ENCODE data around the gene TRAIP. TPM values are rescaled to one million over a fixed set of nuclear protein-coding genes. Genes with fewer than 3 reads are reported as not detected.
A peak's percentile ranks its signal among the peaks of the same experiment; 100 is the strongest.

TRAIP gene
- total RNA-seq, 2 experiments from 2014 or later = 24.0 to 24.4 TPM

- Mint-ChIP-seq H3K27ac (no peak overlapping the region), H3K27me3 (peaks cover 3% of the 10 kb centered on the region), H3K9me3 (no peaks in the 10 kb centered on the region), H3K4me3 (no peak overlapping the region), H3K4me1 (peaks cover 3% of the 10 kb centered on the region), H3K36me3 (no peaks in the 10 kb centered on the region)
- ATAC-seq (ENCODE audit: low read depth) = no peak
- POLR2A ChIA-PET = no interaction called here
- DNase-seq = no peak
Observed at GRCh38 chr3:49886922-49887265, 30.5 kb upstream of the TRAIP start.

- Mint-ChIP-seq H3K4me3 (no peak overlapping the region), H3K27me3 (peaks cover 3% of the 10 kb centered on the region), H3K36me3 (no peaks in the 10 kb centered on the region), H3K4me1 (no peaks in the 10 kb centered on the region), H3K27ac (no peak overlapping the region), H3K9me3 (no peaks in the 10 kb centered on the region)
- ATAC-seq (ENCODE audit: low read depth) (no peak), DNase-seq (no peak)
- POLR2A ChIA-PET = no interaction called here
Observed at GRCh38 chr3:49883998-49884397, 27.6 kb upstream of the TRAIP start.

GRCh38 chr3:49882166-49882565 is 25.8 kb upstream of the TRAIP start:
- DNase-seq = no peak
- Mint-ChIP-seq H3K4me1 (no peaks in the 10 kb centered on the region), H3K4me3 (no peak overlapping the region), H3K9me3 (no peaks in the 10 kb centered on the region), H3K27me3 (peaks cover 3% of the 10 kb centered on the region), H3K27ac (no peak overlapping the region), H3K36me3 (no peaks in the 10 kb centered on the region)
- no peak for ATAC-seq (ENCODE audit: low read depth)
- POLR2A ChIA-PET = interaction anchor here (0.6 kb wide), 1 partner anchor 66 kb away, joined by 3 read pairs; no protein-coding TSS in a partner anchor

GRCh38 chr3:49880581-49881315 is 24.4 kb upstream of the TRAIP start:
- ATAC-seq (ENCODE audit: low read depth) = no peak
- DNase-seq = no peak
- Mint-ChIP-seq H3K27me3 (peaks cover 3% of the 10 kb centered on the region), H3K27ac (no peak overlapping the region), H3K4me1 (no peaks in the 10 kb centered on the region), H3K4me3 (no peak overlapping the region), H3K9me3 (no peaks in the 10 kb centered on the region), H3K36me3 (no peaks in the 10 kb centered on the region)
- POLR2A ChIA-PET = no interaction called here

- Mint-ChIP-seq H3K4me3 (no peak overlapping the region), H3K27ac (no peak overlapping the region), H3K4me1 (no peaks in the 10 kb centered on the region), H3K36me3 (no peaks in the 10 kb centered on the region), H3K9me3 (no peaks in the 10 kb centered on the region), H3K27me3 (peaks cover 3% of the 10 kb centered on the region)
- no peak for DNase-seq
- POLR2A ChIA-PET = interaction anchor here (0.6 to 1.2 kb wide), 2 partner anchors 9 to 347 kb away, joined by 3 to 4 read pairs; no protein-coding TSS in a partner anchor
- ATAC-seq (ENCODE audit: low read depth) = no peak
Observed at GRCh38 chr3:49879721-49880120, 23.4 kb upstream of the TRAIP start.

- ATAC-seq (ENCODE audit: low read depth) (no peak), DNase-seq (no peak)
- H3K4me1 Mint-ChIP-seq = no peaks in the 10 kb centered on the region
- no peak overlapping the region for H3K4me3 Mint-ChIP-seq
- POLR2A ChIA-PET = interaction anchor here (1.2 kb wide), 1 partner anchor 8 kb away, joined by 3 read pairs; no protein-coding TSS in a partner anchor
- H3K9me3 Mint-ChIP-seq = no peaks in the 10 kb centered on the region
- no peaks in the 10 kb centered on the region for H3K36me3 Mint-ChIP-seq
- no peak overlapping the region for H3K27ac Mint-ChIP-seq
- H3K27me3 Mint-ChIP-seq = peaks cover under 1% of the 10 kb centered on the region
Observed at GRCh38 chr3:49878686-49879085, 22.3 kb upstream of the TRAIP start.

GRCh38 chr3:49877716-49878115 is 21.4 kb upstream of the TRAIP start:
- Mint-ChIP-seq H3K4me1 (no peaks in the 10 kb centered on the region), H3K27ac (no peak overlapping the region), H3K36me3 (no peaks in the 10 kb centered on the region), H3K9me3 (no peaks in the 10 kb centered on the region), H3K4me3 (no peak overlapping the region), H3K27me3 (no peaks in the 10 kb centered on the region)
- DNase-seq = no peak
- ATAC-seq (ENCODE audit: low read depth) = no peak
- POLR2A ChIA-PET = no interaction called here

- Mint-ChIP-seq H3K4me1 (no peaks in the 10 kb centered on the region), H3K27me3 (peaks cover 3% of the 10 kb centered on the region), H3K4me3 (no peak overlapping the region), H3K27ac (no peak overlapping the region), H3K9me3 (no peaks in the 10 kb centered on the region), H3K36me3 (no peaks in the 10 kb centered on the region)
- ATAC-seq (ENCODE audit: low read depth) = no peak
- POLR2A ChIA-PET = no interaction called here
- no peak for DNase-seq
Observed at GRCh38 chr3:49876567-49876966, 20.2 kb upstream of the TRAIP start.

GRCh38 chr3:49873623-49874022 is 17.3 kb upstream of the TRAIP start:
- H3K27me3 Mint-ChIP-seq = peaks cover 16% of the 10 kb centered on the region
- H3K36me3 Mint-ChIP-seq = no peaks in the 10 kb centered on the region
- DNase-seq = no peak
- H3K27ac Mint-ChIP-seq = no peak overlapping the region
- no peaks in the 10 kb centered on the region for H3K9me3 Mint-ChIP-seq
- ATAC-seq (ENCODE audit: low read depth) = no peak
- POLR2A ChIA-PET = no interaction called here
- H3K4me1 Mint-ChIP-seq = no peaks in the 10 kb centered on the region
- no peak overlapping the region for H3K4me3 Mint-ChIP-seq

GRCh38 chr3:49872801-49873281 is 16.5 kb upstream of the TRAIP start:
- H3K4me1 Mint-ChIP-seq = no peaks in the 10 kb centered on the region
- no peaks in the 10 kb centered on the region for H3K9me3 Mint-ChIP-seq
- no peak for ATAC-seq (ENCODE audit: low read depth)
- no peak for DNase-seq
- POLR2A ChIA-PET = interaction anchor here (0.5 kb wide), 1 partner anchor 82 kb away, joined by 3 read pairs; no protein-coding TSS in a partner anchor
- H3K4me3 Mint-ChIP-seq = no peak overlapping the region
- H3K36me3 Mint-ChIP-seq = no peaks in the 10 kb centered on the region
- no peak overlapping the region for H3K27ac Mint-ChIP-seq
- peaks cover 24% of the 10 kb centered on the region for H3K27me3 Mint-ChIP-seq

- H3K9me3 Mint-ChIP-seq = no peaks in the 10 kb centered on the region
- DNase-seq = no peak
- no peak overlapping the region for H3K27ac Mint-ChIP-seq
- H3K4me3 Mint-ChIP-seq = no peak overlapping the region
- ATAC-seq (ENCODE audit: low read depth) = no peak
- peaks cover 31% of the 10 kb centered on the region for H3K27me3 Mint-ChIP-seq
- H3K36me3 Mint-ChIP-seq = no peaks in the 10 kb centered on the region
- H3K4me1 Mint-ChIP-seq = no peaks in the 10 kb centered on the region
- POLR2A ChIA-PET = interaction anchor here (1.4 kb wide), 1 partner anchor 7 kb away, joined by 3 read pairs; no protein-coding TSS in a partner anchor
Observed at GRCh38 chr3:49871531-49872153, 15.3 kb upstream of the TRAIP start.

GRCh38 chr3:49869525-49870126 is 13.3 kb upstream of the TRAIP start, which contains the start of gene CAMKV:
Gene CAMKV, minus strand, starts transcription at chr3:49869906. Its CDS starts 7,518 bp downstream, at chr3:49862388.
- ATAC-seq (ENCODE audit: low read depth) (peak; percentile 73), DNase-seq (peak; percentile 50)
- Mint-ChIP-seq H3K27ac (no peak within 1 kb of the TSS), H3K4me3 (no peak within 1 kb of the TSS), H3K27me3 (peaks cover 37% of the 10 kb centered on the region), H3K4me1 (no peaks in the 10 kb centered on the region), H3K36me3 (no peaks in the 10 kb centered on the region), H3K9me3 (no peaks in the 10 kb centered on the region)
- POLR2A ChIA-PET = interaction anchor here (0.6 kb wide), 1 partner anchor 65 kb away, joined by 3 read pairs; no protein-coding TSS in a partner anchor

- no peak for ATAC-seq (ENCODE audit: low read depth)
Observed at GRCh38 chr3:49868862-49869466, 12.6 kb upstream of the TRAIP start.

More at GRCh38 chr3:49868862-49869466, 12.6 kb upstream of the TRAIP start:
- no peak for DNase-seq
- POLR2A ChIA-PET = interaction anchor here (0.6 kb wide), 1 partner anchor 64 kb away, joined by 3 read pairs; no protein-coding TSS in a partner anchor
- no peak overlapping the region for H3K4me3 Mint-ChIP-seq
- H3K27ac Mint-ChIP-seq = no peak overlapping the region
- no peaks in the 10 kb centered on the region for H3K36me3 Mint-ChIP-seq
- H3K9me3 Mint-ChIP-seq = no peaks in the 10 kb centered on the region
- H3K27me3 Mint-ChIP-seq = peaks cover 39% of the 10 kb centered on the region
- H3K4me1 Mint-ChIP-seq = no peaks in the 10 kb centered on the region
